K562 (cell line): Measurements from ENCODE around the gene ARG1.

Experiments
- CREM ChIP-seq: IDR thresholded peaks from 2 replicates; pipeline ENCODE4 v1.6.1; 2014; ENCODE audit warnings: antibody characterized with exemption, low read depth
- EP300 ChIP-seq: IDR thresholded peaks from 2 replicates; pipeline ENCODE4 v1.6.1; 2012; ENCODE audit warnings: low read length, improper control_type of control experiment
- ETV5 ChIP-seq: sonication (generic); formaldehyde crosslinking; IDR thresholded peaks from 2 replicates; pipeline ENCODE4 v1.4.0; 2020; ENCODE audit warnings: low read depth, mild to moderate bottlenecking, missing genetic modification reagents
- HIVEP1 ChIP-seq: fragments of 250-450 bp; sonication (Bioruptor Pico); IDR thresholded peaks from 2 replicates; pipeline ENCODE4 v1.4.0; 2020; ENCODE audit warnings: mild to moderate bottlenecking
- NFIC ChIP-seq: fragments of 450-650 bp; IDR thresholded peaks from 2 replicates; pipeline ENCODE4 v1.6.1; 2017; ENCODE audit warnings: mild to moderate bottlenecking, inconsistent platforms
- SMAD4 ChIP-seq: fragments of 250-450 bp; sonication (Bioruptor Pico); conservative IDR thresholded peaks from 2 replicates; pipeline ENCODE4 v1.8.0; 2021; ENCODE audit warnings: inconsistent platforms, mild to moderate bottlenecking, moderate library complexity
- ZKSCAN3 ChIP-seq: fragments of 250-450 bp; sonication (Bioruptor Pico); IDR thresholded peaks from 2 replicates; pipeline ENCODE4 v1.4.0; 2020
- ZNF324 ChIP-seq: fragments of 250-450 bp; sonication (Bioruptor Pico); IDR thresholded peaks from 2 replicates; pipeline ENCODE4 v1.4.0; 2020; ENCODE audit warnings: mild to moderate bottlenecking
- TF ChIP-seq, protein P1 (sequence below), 2 experiments: fragments of 450-650 bp in 1 of 2; IDR thresholded peaks; 2 replicates each; pipeline ENCODE4 v1.6.1; 2011 to 2017; ENCODE audit warnings: low read depth in 2 of 2, antibody characterized with exemption in 1 of 2, borderline replicate concordance in 1 of 2, low read length in 1 of 2, mild to moderate bottlenecking in 1 of 2, mixed read lengths in 1 of 2; ENCODE audit not compliant: control insufficient read depth in 1 of 2
- TF ChIP-seq, protein P2 (sequence below): fragments of 250-450 bp; sonication (Bioruptor Pico); IDR thresholded peaks from 2 replicates; pipeline ENCODE4 v1.8.0; 2022; ENCODE audit warnings: moderate library complexity, mild to moderate bottlenecking, inconsistent platforms
- TF ChIP-seq, protein P3 (sequence below), 2 experiments: fragments of 450-650 bp; conservative IDR thresholded peaks; 2 replicates each; pipeline ENCODE4 v1.6.1; 2017; ENCODE audit warnings: mild to moderate bottlenecking in 2 of 2, moderate library complexity in 2 of 2
- TF ChIP-seq, protein P4 (sequence below): fragments of 450-650 bp; IDR thresholded peaks from 2 replicates; pipeline ENCODE4 v1.6.1; 2016; ENCODE audit warnings: borderline replicate concordance

DNA sequence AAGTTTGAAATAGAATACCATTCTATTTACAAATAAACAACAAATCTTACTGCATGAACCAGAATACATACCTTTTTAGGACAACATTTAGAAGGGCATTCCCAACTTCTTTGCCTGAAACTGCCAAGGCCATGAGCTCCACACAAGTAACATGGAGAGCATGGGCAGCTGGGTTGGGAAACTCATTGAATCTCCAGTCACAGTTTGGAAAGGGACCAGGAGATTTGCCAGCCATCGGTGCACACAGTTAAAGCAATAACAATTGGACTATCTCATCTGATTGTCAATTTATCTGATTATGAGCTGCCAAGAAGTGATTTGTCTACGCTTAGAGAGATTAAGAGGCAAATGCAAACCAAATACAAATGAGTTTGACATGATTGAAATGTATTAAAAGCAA, 19.9 kb downstream of the ARG1 start:
- TF ChIP-seq NFIC, result no peak
- no peak for TF ChIP-seq ETV5
- TF ChIP-seq HIVEP1 (CRISPR knock-in tag), result no peak
- TF ChIP-seq, protein P1, sequence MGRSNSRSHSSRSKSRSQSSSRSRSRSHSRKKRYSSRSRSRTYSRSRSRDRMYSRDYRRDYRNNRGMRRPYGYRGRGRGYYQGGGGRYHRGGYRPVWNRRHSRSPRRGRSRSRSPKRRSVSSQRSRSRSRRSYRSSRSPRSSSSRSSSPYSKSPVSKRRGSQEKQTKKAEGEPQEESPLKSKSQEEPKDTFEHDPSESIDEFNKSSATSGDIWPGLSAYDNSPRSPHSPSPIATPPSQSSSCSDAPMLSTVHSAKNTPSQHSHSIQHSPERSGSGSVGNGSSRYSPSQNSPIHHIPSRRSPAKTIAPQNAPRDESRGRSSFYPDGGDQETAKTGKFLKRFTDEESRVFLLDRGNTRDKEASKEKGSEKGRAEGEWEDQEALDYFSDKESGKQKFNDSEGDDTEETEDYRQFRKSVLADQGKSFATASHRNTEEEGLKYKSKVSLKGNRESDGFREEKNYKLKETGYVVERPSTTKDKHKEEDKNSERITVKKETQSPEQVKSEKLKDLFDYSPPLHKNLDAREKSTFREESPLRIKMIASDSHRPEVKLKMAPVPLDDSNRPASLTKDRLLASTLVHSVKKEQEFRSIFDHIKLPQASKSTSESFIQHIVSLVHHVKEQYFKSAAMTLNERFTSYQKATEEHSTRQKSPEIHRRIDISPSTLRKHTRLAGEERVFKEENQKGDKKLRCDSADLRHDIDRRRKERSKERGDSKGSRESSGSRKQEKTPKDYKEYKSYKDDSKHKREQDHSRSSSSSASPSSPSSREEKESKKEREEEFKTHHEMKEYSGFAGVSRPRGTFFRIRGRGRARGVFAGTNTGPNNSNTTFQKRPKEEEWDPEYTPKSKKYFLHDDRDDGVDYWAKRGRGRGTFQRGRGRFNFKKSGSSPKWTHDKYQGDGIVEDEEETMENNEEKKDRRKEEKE (IDR thresholded peaks at IDR 0.05; ENCODE audit: borderline replicate concordance in 1 of 2, control insufficient read depth in 1 of 2, low read depth in 2 of 2, low read length in 1 of 2), result no peak
- TF ChIP-seq, protein P2, sequence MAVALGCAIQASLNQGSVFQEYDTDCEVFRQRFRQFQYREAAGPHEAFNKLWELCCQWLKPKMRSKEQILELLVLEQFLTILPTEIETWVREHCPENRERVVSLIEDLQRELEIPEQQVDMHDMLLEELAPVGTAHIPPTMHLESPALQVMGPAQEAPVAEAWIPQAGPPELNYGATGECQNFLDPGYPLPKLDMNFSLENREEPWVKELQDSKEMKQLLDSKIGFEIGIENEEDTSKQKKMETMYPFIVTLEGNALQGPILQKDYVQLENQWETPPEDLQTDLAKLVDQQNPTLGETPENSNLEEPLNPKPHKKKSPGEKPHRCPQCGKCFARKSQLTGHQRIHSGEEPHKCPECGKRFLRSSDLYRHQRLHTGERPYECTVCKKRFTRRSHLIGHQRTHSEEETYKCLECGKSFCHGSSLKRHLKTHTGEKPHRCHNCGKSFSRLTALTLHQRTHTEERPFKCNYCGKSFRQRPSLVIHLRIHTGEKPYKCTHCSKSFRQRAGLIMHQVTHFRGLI, result no peak
- no peak for TF ChIP-seq CREM
- no peak for TF ChIP-seq ZKSCAN3 (CRISPR knock-in tag)
- TF ChIP-seq ZNF324 (CRISPR knock-in tag), result no peak
- no peak for TF ChIP-seq SMAD4 (CRISPR knock-in tag)
- TF ChIP-seq, protein P3, sequence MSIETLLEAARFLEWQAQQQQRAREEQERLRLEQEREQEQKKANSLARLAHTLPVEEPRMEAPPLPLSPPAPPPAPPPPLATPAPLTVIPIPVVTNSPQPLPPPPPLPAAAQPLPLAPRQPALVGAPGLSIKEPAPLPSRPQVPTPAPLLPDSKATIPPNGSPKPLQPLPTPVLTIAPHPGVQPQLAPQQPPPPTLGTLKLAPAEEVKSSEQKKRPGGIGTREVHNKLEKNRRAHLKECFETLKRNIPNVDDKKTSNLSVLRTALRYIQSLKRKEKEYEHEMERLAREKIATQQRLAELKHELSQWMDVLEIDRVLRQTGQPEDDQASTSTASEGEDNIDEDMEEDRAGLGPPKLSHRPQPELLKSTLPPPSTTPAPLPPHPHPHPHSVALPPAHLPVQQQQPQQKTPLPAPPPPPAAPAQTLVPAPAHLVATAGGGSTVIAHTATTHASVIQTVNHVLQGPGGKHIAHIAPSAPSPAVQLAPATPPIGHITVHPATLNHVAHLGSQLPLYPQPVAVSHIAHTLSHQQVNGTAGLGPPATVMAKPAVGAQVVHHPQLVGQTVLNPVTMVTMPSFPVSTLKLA (conservative IDR thresholded peaks at IDR 0.05), result no peak
- TF ChIP-seq, protein P4, sequence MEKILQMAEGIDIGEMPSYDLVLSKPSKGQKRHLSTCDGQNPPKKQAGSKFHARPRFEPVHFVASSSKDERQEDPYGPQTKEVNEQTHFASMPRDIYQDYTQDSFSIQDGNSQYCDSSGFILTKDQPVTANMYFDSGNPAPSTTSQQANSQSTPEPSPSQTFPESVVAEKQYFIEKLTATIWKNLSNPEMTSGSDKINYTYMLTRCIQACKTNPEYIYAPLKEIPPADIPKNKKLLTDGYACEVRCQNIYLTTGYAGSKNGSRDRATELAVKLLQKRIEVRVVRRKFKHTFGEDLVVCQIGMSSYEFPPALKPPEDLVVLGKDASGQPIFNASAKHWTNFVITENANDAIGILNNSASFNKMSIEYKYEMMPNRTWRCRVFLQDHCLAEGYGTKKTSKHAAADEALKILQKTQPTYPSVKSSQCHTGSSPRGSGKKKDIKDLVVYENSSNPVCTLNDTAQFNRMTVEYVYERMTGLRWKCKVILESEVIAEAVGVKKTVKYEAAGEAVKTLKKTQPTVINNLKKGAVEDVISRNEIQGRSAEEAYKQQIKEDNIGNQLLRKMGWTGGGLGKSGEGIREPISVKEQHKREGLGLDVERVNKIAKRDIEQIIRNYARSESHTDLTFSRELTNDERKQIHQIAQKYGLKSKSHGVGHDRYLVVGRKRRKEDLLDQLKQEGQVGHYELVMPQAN, result no peak
- TF ChIP-seq EP300, result no peak
